Lower leg skin (tissue), 3 donors: Measurements from ENCODE around the gene VSIG10L.

ENCODE experiments used
- CTCF ChIP-seq, 3 donors: fragments of 450-650 bp; IDR thresholded peaks; one replicate each; pipeline ENCODE4 v1.5.1; 2016; ENCODE audit warnings: antibody characterized with exemption in 3 of 3, mild to moderate bottlenecking in 3 of 3, moderate library complexity in 2 of 3
- POLR2A ChIP-seq, 2 donors: fragments of 450-650 bp; IDR thresholded peaks; one replicate each; pipeline ENCODE4 v1.6.1; 2016 to 2017; ENCODE audit warnings: antibody characterized with exemption in 2 of 2, mild to moderate bottlenecking in 1 of 2, moderate library complexity in 1 of 2

GRCh38 chr19:51293571-51294210 lies 48.2 kb downstream of the VSIG10L start:
- TF ChIP-seq POLR2A (IDR thresholded peaks at IDR 0.05) (no peak), CTCF (IDR thresholded peaks at IDR 0.05) (no peak)
